ENCODE measurements around the gene DPP10.

- TF ChIP-seq, protein P1, sequence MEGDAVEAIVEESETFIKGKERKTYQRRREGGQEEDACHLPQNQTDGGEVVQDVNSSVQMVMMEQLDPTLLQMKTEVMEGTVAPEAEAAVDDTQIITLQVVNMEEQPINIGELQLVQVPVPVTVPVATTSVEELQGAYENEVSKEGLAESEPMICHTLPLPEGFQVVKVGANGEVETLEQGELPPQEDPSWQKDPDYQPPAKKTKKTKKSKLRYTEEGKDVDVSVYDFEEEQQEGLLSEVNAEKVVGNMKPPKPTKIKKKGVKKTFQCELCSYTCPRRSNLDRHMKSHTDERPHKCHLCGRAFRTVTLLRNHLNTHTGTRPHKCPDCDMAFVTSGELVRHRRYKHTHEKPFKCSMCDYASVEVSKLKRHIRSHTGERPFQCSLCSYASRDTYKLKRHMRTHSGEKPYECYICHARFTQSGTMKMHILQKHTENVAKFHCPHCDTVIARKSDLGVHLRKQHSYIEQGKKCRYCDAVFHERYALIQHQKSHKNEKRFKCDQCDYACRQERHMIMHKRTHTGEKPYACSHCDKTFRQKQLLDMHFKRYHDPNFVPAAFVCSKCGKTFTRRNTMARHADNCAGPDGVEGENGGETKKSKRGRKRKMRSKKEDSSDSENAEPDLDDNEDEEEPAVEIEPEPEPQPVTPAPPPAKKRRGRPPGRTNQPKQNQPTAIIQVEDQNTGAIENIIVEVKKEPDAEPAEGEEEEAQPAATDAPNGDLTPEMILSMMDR (IDR thresholded peaks at IDR 0.05; ENCODE audit: borderline replicate concordance, extremely low read depth, low read length, poor library complexity, severe bottlenecking), result no peak
- no peak for TF ChIP-seq EZH2 (IDR thresholded peaks at IDR 0.05; ENCODE audit: borderline replicate concordance, low read depth, low read length, severe bottlenecking)
These were observed 492.6 kb downstream of the DPP10 start for GRCh38 chr2:114935031-114935430.

All from DND-41 (cell line).